Measurements from ENCODE around the gene VAV2.
"Not testable (repeated sequence)": the region's sequence is repeated elsewhere in the genome, so short reads cannot be mapped to it uniquely, and the experiment has no call there.

VAV2 gene

DNA sequence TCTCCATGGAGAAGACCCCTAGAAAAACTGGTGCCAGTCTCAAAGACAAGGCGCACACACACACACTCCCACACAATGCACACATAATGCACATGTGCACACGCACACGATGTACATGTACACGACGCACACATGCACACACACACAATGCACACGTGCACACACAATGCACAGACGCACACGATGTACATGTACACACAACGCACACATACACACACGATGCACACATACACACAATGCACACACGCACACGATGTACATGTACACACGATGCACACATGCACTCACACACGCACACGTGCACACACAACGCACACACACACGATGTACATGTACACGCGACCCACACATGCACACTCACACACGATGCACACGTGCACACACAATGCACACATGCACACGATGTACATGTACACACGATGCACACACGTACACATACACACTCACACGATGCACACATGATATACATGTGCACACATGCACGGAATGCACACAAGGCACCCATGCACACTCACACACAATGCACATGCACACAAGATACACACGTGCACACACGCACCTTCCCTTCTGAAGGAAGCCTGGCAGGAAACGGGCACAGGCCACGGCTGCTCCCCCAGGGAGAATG is 76.5 kb downstream of the VAV2 start:
- DNase-seq (ENCODE audit: low read depth): no peak

DNA sequence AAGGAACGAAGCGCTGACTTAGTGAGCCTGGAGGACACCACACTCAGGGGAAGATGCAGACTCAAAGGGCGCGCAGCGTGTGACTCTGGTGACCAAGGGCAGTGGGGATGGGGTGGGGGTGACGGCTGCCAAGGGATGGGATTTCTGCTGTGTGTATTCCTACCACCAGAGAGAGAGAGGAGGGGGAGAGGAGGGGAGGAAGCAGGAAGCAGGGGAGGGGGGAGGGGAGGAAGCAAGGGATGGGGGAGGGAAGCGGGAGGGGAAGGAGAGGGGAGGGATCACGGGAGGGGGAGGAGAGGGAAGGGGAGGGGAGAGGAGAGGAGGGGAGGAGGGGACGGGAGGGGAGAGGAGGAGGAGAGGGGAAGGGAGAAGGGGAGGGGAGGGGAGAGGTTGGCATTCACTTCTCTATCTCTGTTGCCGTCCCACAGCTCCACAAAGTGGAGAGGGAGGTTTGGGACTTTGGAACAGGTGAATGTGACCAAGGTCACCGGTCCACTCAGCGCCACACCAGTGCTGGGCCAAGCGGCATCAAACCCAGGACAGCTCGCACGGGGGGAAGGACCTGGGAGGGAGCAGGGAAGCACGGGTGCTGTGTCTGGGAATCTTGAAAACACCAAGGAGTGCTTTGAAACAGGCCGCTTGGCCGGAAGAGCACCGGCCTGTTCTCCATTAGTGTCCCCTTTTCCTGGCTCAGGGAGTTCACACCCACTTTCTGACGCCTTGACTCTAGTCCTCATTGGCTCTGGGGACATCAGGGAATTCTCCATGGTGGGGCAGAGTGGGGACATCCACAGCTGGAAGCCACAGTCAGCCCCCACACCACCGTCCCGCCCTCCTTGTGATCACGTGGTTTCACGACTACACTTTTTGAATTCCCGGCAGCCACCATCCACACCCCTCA is 77.4 kb downstream of the VAV2 start:
- DNase-seq (ENCODE audit: low read depth): no peak

DNA sequence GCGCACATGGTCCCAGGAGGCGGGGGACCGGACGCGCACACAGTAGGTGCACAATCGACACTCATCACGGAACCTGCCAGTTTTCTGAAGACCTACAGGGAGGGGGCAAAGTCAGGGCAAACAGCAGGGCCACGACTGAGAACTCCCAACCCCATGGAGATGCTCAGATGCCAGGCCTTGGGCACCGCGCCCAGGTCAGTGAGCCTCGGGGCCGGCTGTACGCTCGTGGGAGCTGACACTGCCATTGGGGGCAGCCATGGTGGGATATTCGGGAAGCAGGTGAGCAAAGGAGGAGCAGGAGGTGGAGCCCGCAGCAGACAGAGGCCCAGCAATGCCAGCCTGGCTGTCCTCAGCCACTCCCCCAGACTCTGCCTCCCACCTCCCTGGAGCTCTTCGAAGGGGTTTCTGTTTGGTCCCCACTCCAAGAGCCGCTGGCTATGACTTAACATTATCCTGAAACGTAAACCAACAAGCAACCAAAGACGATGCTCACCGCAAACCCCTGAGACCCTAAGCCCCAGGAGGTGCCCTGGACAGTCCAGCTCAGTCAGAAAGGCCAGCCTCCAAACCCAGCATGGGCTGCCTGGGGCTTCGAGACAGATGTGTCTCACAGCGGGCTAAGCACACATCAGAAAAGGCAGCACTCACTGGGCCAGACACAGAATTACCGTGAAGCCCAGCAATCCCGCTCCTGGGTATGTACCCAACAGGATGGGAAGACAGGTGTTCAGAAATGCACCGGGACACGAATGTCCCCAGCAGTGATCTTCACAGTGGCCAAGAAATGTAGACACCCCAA is 78.4 kb downstream of the VAV2 start:
- DNase-seq (ENCODE audit: low read depth): no peak

DNA sequence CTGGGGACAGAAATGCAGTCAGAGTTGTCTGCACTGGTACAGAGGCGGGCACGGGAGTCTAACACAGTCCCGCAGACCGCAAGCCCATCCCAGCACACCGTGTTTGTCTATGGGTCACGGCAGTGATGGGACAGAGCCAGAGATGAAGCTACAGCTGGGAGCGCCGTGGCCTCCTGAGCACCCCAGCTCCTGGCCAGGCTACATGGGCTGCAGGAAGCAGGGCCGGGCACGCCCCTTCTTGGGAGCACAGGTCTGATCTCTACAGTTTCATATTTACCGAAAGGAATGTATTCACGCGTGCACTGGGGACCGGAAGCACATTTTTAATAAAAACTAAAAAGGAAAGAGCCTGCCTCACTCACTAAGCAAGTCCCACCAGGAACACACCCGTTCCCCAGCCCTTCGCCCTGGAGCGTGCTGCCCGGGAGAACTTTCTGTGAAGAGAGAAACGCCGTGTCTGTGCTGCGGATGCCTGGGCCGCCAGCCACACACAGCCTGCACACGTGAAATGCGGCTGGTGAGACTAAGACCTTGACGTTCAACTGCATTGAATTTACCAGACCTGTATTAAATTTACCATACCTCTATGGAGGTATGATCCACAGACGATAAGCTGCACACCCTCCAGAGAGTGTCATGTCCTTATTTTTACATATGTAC is 81.1 kb downstream of the VAV2 start:
- DNase-seq (ENCODE audit: low read depth): no peak

DNA sequence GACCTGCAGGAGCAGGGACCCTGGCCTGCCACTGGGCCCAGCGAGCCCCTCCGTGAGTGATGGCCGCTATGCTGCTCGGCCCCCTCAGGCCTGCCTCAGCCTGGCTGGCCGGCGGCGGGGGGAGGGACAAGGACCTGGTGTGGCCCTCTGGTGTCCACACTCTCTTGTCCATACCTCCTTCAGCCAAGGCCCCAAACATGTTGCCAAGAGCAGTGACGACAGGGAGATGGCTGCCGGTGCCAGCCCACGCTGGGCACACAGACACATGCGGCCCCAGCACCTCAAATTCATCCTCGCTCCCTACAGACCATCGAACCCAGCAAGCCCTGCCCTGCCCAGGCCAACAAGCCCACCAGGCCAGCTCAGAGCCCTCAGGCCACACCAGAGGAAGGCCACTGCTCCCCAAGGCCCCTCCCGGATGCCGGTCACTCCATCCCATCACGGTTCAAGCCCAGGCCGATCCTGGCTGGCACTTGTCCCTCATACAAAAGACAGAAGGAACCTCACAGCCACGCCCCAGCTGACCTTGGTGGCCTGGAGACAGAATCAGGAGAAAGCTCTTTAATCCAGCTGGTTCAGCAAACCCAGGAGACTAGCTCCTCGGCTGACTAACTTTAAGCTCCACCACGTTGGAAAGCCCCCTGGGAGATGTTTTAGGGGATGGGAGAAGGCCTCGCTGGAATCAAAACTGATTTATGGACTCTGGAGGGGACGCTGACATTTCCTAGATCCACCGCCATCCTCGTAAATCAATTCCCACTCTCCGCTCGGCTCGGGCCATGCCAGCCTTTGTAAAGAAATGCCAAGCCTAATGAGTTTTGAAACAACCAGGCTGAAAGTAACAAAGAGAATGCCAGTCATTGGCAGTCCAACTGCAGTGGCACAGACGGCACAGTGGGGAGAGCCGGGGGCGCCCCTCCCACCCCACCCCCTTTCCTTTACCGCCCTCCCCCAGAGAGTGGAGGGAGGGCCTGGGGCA is 84.9 kb downstream of the VAV2 start:
- no peak for DNase-seq (ENCODE audit: low read depth)

DNA sequence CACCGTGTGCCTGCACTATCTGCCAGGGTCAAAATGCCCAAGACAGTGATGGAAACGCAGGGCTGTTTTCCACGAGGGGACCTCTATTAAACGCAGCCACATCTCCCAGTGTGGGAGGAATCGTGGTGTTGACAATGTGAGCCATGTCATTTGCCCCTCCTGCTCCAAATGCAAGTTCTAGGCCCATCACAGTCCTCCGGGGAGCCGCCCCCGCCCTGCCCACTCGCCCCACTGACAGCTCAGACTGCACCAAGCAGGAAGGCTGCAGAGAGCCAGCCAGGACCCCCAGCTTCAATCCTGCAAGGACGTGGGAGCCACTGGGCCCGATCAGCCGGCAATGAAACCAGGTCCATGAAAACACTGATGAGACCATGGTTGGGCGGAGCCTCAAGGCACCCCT is 85.9 kb downstream of the VAV2 start:
- no peak for DNase-seq (ENCODE audit: low read depth)

DNA sequence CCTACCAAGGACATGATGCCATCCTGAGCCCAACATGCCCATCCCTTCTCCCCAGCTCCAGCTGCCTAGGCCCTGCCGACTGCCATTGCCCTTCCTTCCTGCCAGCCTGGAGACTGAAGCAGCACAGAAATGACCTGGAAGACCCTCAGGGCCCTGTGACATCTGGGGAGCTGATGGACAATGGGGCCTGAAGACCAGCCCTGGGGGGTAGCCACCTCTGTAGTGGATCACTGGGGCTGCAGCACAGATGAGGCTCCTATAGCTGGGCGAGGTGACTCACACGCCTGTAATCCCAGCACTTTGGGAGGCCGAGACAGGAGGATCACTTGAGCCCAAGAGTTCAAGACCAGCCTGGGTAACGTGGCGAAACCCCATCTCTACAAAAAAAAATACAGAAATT is 86.6 kb downstream of the VAV2 start:
- DNase-seq (ENCODE audit: low read depth): no peak

DNA sequence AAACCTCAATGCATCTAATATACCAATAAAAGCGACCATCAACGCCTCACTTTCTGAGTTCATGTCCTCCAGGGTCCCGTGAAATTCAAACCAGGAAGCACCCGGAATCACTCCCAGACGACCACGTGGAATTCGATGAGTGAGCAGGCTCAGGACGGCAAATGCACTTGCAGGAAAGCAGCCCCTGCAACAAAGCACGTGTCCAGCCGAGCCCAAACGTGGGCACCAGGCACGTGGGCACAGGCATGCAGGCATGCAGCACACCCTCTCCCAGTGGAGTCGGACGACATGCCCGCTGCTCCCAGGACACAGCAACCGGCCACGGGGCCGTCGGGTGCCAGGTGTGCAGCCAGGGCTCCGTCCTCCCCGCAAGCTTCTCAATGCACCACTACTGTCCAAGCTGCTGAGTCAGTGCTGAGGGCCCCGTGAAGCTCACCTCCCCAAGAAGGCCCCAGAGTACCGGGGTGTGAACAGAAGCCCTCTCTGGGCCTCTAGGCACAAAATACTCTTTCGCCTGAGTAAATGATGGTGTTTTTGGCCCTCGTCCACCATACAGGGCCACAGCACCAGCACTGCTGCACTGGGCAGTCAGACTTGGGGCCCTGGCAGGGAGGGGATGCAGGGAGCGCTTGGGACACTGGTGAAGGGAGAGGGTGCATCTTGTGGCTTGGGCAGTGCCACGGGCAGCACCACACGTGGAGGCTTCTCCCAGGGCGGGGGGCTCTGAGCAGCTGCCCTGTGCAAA is 87.6 kb downstream of the VAV2 start:
- no peak for DNase-seq (ENCODE audit: low read depth)

DNA sequence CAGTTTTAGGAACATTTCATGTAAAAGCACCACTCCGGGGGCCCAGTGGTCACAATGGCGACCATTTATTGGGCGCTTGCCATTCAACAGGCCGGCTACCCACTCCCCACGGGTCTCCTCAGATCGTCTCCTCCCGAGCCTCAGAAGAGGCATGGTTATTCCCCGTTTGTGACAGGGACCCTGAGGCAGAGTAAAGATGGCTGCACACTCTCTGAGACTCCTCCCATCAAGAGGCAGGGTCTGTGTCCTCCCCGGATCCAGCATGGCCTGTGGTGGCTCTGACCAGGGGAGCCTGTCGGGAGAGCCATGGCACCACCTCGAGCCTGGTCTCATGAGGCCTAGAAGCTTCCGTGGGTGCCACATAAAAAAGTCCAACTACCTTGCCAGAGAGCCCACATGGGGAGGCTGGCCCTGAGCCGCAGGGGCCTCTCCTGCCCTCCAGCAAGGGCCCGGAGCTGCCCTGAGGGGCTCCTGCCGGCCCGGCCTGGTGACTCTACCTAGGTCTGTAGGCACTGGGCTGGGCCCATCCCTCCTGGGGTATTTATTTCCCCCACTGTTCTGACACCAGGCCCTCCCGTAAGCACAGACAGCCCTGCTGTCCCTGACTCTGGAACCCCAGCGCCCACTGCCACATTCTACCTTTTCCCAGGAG is 90.8 kb downstream of the VAV2 start:
- no peak for DNase-seq (ENCODE audit: low read depth)

DNA sequence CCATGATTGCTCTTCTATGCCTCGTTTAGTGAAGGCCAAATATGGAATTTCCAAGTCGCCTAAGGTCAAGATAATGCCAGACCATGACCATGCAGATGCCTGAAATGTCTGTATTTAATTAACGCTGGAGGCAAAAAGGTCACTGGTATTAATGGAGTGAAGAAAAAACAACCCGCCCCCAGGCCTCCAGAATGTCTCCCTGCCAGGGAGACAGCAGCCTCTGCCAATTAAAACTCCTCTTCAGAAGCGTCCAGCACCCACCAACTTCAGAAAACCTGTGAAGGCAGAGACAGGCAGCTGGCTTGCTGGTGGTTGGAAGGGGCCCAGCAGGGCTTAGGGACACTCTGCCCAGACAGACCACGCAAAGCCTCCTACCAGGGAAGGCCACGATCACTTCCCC is 94.4 kb downstream of the VAV2 start:
- DNase-seq (ENCODE audit: low read depth): no peak

DNA sequence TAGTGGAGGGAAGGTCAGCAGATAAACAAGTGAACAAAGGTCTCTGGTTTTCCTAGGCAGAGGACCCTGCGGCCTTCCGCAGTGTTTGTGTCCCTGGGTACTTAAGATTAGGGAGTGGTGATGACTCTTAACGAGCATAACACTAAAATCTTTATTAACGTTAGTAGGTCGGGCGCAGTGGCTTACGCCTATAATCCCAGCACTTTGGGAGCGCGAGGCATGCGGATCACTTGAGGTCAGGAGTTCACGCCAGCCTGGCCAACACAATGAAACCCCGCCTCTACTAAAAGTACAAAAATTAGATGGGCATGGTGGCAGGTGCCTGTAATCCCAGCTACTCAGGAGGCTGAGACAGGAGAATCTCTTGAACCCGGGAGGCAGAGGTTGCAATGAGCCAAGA is 96.1 kb downstream of the VAV2 start:
- DNase-seq (ENCODE audit: low read depth): not testable (repeated sequence)

DNA sequence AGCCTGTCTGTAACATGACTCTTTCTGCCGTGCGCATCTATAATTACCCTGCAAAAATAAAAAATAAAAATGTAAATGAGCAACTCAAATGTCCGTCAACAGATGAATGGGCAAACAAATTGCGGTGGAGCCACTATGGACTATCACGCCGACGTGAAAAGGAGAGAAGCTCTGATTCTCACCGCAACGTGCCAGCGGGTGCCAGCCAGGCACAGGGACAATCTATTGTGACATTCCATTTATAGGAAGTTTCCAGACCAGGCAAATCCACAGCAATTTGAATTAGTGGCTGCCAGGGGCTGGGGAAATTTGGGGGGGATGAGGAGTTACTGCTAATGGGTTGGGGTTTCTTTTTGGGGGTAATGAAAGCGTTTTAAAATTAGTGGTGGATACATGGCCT is 96.8 kb downstream of the VAV2 start:
- DNase-seq (ENCODE audit: low read depth): no peak

DNA sequence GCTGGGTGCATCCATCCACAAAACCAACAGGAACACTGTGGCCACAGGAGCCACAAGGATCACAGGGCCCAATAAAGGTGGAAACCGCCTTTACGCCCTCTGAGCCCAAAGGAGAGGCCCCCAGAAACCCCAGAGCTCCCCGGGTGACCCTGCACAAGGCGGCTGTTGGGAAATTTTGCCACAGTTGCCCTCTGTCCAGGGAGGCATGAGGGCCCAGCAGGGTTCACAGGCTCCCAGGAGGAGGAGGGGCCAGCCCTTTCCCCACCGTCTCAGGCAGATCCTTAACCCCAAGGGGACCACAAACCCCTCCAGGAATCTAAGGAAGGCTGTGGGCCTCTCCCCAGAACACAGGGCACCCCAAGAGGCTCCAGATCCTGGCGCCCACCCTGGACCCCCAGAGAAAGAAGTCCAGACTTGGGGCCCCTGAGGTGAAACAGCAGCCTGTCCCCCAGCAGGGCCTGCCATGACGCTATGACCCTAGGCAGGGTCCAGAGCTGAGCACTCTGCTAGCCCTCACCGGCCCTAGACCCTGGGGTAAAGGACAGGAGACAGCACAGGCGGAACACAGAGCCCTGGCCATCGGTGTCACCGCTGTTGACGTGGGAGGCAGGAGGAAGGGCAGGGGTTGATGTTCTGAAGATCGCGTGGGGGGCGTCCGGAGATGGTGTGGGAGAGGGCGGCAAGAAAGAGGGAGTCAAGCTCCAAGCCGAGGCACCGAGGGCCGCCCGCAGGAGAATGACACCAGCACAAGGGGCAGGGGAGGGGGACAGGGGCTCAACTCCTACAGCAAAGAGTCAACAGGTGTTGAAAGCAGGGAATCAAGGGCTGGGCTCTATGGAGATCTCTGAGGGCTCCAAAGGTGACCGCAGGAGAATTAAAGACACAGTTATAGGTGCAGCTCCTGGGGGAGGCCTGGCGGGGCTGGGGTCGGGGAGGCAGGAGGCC is 97.5 kb downstream of the VAV2 start:
- no peak for DNase-seq (ENCODE audit: low read depth)

DNA sequence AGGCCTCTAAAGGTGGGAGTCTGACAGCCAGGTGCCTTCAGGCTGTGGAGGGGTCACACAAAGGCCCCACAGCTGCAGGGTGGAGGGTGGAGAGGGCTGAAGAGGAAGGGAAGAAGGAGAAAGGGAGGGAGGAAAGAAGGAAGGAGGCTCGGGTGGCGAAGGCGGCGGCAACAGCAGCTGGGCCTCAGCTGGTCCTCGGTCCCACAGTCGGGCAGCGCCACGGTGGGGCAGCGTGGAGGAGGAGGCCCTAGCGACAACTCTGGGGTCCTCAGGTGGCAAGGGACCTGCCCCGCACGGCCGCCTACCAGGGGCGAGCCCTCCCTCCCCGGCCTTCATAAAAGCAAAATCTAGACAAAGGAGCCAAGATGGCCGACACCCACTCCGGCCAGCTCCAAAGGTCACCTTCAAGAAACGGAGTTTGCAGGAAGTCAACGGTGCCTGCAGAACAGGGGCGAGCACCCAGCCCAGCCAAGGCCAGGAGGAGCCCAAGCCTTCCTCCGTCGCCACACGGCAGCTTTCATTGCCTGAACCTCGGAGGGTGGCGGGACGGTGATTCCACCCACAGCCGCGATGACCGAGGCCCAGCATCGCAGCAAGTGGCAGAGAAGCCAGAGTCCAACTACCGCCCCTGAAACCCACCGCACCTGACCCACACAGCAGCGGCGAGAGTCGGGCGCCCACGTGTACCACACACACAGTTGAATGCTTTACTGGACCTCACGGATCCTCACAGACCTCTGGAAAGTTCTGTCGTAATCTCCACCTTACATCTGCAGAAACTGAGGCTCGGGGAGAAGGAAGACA is 98.7 kb downstream of the VAV2 start:
- DNase-seq (ENCODE audit: low read depth): no peak

DNA sequence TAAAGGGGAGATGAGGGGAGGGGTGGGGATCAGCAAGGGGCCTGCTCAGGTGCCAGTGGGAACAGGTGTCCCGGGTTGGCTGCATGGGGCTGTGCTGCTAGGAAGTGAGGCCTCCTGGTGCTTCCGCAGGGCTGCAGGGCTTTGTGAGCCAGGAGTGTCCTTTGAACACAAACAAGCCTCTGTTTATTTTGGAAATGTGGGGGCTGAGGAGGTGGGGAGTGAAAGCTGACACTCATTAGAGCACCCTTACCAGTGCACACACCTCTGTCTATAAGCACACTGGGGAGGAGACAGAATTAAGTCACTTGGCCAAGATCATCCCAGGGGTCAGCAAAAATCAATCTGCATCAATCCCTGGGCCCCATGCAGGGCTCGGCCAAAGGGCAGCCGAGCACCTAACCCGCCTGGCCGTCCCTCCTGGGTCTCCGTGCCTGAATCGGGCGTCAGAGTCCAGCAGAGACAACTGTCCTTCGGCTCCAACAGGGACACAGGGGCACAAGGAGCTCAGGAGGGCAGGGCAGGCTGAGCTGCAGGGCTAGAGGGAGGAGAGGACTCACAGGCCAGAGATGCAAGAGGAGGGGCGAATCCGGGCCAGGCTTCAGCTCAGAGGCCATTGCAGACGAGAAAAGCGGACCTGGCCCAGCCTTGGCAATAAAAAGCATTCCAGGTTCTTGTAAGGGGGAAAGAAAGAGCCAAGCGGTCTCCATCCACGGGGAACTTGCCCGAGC is 99.8 kb downstream of the VAV2 start:
- DNase-seq (ENCODE audit: low read depth): no peak

DNA sequence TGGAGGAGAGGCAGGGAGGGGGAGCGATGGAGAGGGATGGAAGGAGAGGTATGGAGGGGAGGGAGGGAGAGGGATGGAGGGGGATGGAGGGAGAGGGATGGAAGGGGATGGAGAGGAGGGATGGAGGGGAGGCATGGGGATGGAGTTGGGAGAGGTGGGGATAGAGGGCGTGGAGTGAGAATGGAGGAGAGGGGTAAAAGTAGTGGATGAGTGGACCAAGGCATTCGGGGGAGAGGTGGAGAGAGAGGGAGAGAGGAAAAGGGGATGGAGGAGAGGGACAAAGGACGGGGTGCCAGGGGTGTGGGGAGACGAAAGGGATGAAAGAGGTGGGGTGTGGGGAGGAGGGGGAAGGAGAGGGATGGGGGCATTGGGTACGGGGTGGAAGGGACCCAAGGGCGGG is 100.4 kb downstream of the VAV2 start:
- DNase-seq (ENCODE audit: low read depth): no peak

DNA sequence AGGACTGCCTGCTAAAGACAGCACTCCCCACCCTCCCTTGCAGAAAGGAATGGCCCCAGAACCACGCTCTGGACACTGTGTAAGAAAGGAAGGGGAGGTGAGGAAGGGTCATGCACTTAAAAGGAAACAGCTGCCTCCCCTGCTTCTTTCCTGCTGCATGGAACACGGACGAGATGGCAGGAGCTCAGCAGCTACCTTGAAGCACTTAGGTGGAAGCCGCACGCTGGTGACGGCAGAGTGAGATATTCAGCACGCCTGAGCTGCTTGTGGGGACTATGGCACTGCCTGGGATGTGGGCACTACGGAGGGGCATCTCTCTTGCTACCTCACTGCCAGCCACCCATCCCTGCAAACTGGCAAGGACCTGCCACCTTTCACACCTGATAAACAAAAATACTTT is 101.5 kb downstream of the VAV2 start:
- no peak for DNase-seq (ENCODE audit: low read depth)
